Measurements from ENCODE around the gene TBC1D14.

- no peak for TF ChIP-seq CTCF (conservative IDR thresholded peaks at IDR 0.05; ENCODE audit: low read depth, low read length)
- no peak for TF ChIP-seq EZH2 (IDR thresholded peaks at IDR 0.05; ENCODE audit: borderline replicate concordance, low read depth, low read length, poor library complexity, severe bottlenecking)
Observed at GRCh38 chr4:7041801-7042502, 132.3 kb downstream of the TBC1D14 start.
